Measurements from ENCODE around the gene PNO1. TPM values are rescaled to one million over a fixed set of nuclear protein-coding genes. Genes with fewer than 3 reads are reported as not detected.

Gene PNO1
- total RNA-seq, 1 donor from 2014 or later = 20.3 TPM

DNA sequence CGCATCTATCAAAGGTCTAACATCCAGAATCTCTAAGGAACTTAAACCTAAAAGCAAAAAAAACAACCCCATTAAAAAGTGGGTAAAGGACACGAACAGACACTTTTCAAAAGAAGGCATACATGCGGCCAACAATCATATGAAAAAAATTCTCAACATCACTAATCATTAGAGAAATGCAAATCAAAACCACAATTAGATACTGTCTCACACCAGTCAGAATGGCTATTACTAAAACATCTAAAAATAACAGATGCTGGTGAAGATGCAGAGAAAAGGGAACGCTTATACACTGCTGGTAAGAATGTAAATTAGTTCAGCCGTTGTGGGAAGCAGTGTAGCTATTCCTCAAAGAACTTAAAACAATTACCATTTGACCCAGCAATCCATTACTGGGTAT lies 56.7 kb downstream of the PNO1 start:
- Mint-ChIP-seq H3K9me3 (peaks cover 3% of the 10 kb centered on the region), H3K27me3 (ENCODE audit: low read depth) (no peaks in the 10 kb centered on the region), H3K36me3 (ENCODE audit: low read depth) (peaks cover 12% of the 10 kb centered on the region), H3K4me1 (peaks cover 28% of the 10 kb centered on the region), H3K27ac (ENCODE audit: unreplicated experiment) (no peak overlapping the region), H3K4me3 (no peak overlapping the region)
- DNase-seq (ENCODE audit: low read depth, low spot score) = no peak
- TF ChIP-seq, protein P1, sequence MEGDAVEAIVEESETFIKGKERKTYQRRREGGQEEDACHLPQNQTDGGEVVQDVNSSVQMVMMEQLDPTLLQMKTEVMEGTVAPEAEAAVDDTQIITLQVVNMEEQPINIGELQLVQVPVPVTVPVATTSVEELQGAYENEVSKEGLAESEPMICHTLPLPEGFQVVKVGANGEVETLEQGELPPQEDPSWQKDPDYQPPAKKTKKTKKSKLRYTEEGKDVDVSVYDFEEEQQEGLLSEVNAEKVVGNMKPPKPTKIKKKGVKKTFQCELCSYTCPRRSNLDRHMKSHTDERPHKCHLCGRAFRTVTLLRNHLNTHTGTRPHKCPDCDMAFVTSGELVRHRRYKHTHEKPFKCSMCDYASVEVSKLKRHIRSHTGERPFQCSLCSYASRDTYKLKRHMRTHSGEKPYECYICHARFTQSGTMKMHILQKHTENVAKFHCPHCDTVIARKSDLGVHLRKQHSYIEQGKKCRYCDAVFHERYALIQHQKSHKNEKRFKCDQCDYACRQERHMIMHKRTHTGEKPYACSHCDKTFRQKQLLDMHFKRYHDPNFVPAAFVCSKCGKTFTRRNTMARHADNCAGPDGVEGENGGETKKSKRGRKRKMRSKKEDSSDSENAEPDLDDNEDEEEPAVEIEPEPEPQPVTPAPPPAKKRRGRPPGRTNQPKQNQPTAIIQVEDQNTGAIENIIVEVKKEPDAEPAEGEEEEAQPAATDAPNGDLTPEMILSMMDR (conservative IDR thresholded peaks at IDR 0.05) = no peak

DNA sequence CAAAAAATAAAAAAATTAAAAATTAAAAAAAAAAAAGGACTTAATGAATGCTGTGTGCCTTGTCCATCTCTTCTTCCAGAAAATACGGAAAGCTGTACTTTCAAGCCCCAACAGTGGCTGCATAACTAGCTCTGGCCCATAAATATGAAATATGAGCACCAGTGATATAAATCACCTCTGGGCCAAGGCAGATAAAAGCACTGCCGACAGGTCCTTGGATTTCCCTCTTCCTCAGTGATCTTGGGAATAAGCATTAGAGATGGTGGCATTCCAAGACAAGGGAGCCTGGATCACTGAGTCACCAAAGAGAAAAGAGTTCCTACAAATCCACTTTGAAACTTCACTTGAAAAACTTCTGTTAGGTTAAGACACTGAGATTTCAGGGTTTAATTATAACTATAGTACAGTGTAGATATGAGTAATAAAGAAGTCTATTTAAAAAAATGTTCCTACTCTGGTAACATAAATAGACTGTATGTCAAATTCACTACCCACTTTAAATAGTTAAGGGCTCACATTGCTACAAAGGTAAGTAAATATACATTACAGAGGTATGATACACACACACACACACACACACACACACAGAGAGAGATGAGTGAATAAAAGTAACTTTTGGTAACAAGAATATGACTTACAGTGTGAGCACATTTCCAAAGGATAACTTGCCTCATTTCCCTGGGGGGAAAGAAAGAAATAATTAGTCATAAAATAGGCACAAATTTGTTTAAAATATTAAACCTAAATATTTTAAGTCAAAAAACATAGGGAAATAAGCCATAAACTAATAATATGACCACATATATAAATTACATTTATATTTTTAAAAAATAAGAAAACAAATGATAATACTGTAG lies 59.0 kb downstream of the PNO1 start:
- peaks cover 16% of the 10 kb centered on the region for H3K4me1 Mint-ChIP-seq
- H3K27me3 Mint-ChIP-seq (ENCODE audit: low read depth) = no peaks in the 10 kb centered on the region
- H3K4me3 Mint-ChIP-seq = no peak overlapping the region
- TF ChIP-seq, protein P1 (conservative IDR thresholded peaks at IDR 0.05) = no peak
- no peak for DNase-seq (ENCODE audit: low read depth, low spot score)
- H3K9me3 Mint-ChIP-seq = peaks cover 2% of the 10 kb centered on the region
- no peak overlapping the region for H3K27ac Mint-ChIP-seq (ENCODE audit: unreplicated experiment)
- peaks cover 13% of the 10 kb centered on the region for H3K36me3 Mint-ChIP-seq (ENCODE audit: low read depth)

DNA sequence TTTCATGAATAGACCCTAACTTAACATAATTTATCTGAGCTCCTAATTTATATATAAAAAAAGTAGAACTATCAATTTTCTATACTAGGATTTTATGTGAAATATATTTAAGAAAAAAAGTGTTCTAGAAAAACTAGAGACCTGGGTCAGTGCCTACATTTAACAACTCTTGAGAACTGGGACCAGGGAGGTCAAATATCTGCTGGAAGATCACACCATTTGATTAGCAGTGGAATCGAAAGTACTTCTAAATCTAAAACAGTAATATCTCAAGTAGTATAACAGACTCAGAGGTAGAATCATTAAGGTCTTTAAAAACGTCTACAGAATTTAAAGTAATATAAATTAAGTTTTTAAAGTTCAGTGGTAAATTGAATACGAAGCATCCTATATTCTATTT lies 60.0 kb downstream of the PNO1 start:
- Mint-ChIP-seq H3K27ac (ENCODE audit: unreplicated experiment) (no peak overlapping the region), H3K9me3 (no peaks in the 10 kb centered on the region), H3K4me1 (peaks cover 20% of the 10 kb centered on the region)

DNA sequence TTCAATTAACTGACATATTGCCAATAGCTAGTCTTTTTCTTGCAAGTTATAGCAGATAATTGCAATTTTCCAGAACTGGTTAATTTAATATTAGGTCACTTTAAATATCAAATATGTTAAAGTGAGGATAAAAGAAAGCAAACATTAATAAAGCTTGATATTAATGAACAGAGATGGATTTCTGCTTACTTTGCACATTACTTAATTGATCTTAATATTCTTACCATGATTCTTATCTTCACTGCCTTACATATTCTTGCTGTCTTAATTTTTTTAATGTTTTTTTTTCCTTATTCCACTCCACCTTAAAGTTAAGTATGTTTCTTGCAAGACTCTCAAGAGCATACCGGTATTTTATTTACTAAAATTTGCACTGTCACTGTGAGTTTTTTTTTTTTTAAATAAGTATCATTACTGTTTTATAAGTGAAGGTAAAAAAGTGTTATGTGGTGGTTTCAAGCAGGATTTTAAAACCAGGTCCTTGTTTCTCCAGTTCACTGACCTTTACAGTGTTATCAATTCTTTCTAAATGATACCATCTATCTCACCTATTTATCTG lies 60.7 kb downstream of the PNO1 start:
- Mint-ChIP-seq H3K9me3 (no peaks in the 10 kb centered on the region), H3K36me3 (ENCODE audit: low read depth) (peaks cover 13% of the 10 kb centered on the region), H3K4me1 (peaks cover 20% of the 10 kb centered on the region), H3K27ac (ENCODE audit: unreplicated experiment) (no peak overlapping the region), H3K4me3 (no peak overlapping the region), H3K27me3 (ENCODE audit: low read depth) (no peaks in the 10 kb centered on the region)
- DNase-seq (ENCODE audit: low read depth, low spot score) = no peak
- TF ChIP-seq, protein P1 (conservative IDR thresholded peaks at IDR 0.05) = no peak

More for the DNA sequence above, 60.0 kb downstream of the PNO1 start:
- H3K36me3 Mint-ChIP-seq (ENCODE audit: low read depth) = peaks cover 13% of the 10 kb centered on the region
- no peak overlapping the region for H3K4me3 Mint-ChIP-seq
- no peaks in the 10 kb centered on the region for H3K27me3 Mint-ChIP-seq (ENCODE audit: low read depth)
- DNase-seq (ENCODE audit: low read depth, low spot score) = no peak
- TF ChIP-seq, protein P1 (conservative IDR thresholded peaks at IDR 0.05) = no peak

DNA sequence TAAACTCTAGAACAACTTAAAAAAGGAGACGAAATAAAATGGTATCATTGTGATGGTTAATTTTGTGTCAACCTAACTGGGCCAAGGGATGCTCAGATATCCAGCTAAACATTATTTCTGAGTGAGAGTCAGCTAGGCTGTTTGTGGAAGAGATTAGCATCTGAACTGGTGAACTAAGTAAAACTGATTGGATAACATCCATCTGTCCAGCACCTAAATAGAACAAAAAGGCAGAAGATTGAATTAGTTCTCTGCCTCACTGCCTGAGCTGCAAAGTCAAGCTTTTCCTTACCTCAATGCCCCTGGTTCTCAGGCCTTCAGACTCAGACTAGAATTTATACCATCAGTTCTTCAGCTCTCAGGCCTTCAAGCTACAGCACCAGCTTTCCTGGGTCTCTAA lies 64.6 kb downstream of the PNO1 start:
- H3K27ac Mint-ChIP-seq (ENCODE audit: unreplicated experiment) = no peak overlapping the region
- H3K4me1 Mint-ChIP-seq = peaks cover 29% of the 10 kb centered on the region

More for the DNA sequence above, 64.6 kb downstream of the PNO1 start:
- H3K27me3 Mint-ChIP-seq (ENCODE audit: low read depth) = no peaks in the 10 kb centered on the region
- H3K4me3 Mint-ChIP-seq = no peak overlapping the region
- no peak for DNase-seq (ENCODE audit: low read depth, low spot score)
- H3K9me3 Mint-ChIP-seq = no peaks in the 10 kb centered on the region
- peaks cover 13% of the 10 kb centered on the region for H3K36me3 Mint-ChIP-seq (ENCODE audit: low read depth)
- TF ChIP-seq, protein P1 (conservative IDR thresholded peaks at IDR 0.05) = no peak
